WERI-Rb-1 (cell line): ENCODE measurements around the gene IDI2.

ENCODE experiments used
- DNase-seq: peaks from one replicate; pipeline ENCODE4 v3.0.0-alpha.2; 2020
- H3K27ac ChIP-seq: fragments of 250-450 bp; sonication (Bioruptor Pico); 2 replicates; pipeline ENCODE4 v1.5.1; 2020; ENCODE audit warnings: mild to moderate bottlenecking, moderate library complexity
- H3K27me3 ChIP-seq: fragments of 250-450 bp; sonication (Bioruptor Pico); 2 replicates; pipeline ENCODE4 v1.5.1; 2021; ENCODE audit warnings: mild to moderate bottlenecking, low read depth, moderate library complexity; ENCODE audit not compliant: insufficient read depth, severe bottlenecking
- H3K36me3 ChIP-seq: fragments of 250-450 bp; sonication (Bioruptor Pico); 2 replicates; pipeline ENCODE4 v1.5.1; 2020; ENCODE audit warnings: mild to moderate bottlenecking, moderate library complexity
- H3K4me3 ChIP-seq: 2 replicates; pipeline ENCODE4 v1.5.1; 2011; ENCODE audit warnings: low read depth, mild to moderate bottlenecking, control low read depth, low read length
- H3K9me3 ChIP-seq: fragments of 250-450 bp; sonication (Bioruptor Pico); 2 replicates; pipeline ENCODE4 v1.5.1; 2021; ENCODE audit warnings: mild to moderate bottlenecking, moderate library complexity; ENCODE audit not compliant: severe bottlenecking
- TF ChIP-seq, protein P1 (sequence below): IDR thresholded peaks from 2 replicates; pipeline ENCODE4 v1.5.1; 2011; ENCODE audit warnings: low read depth, mild to moderate bottlenecking, control low read depth, inconsistent platforms, low read length

The IDI2 gene

DNA sequence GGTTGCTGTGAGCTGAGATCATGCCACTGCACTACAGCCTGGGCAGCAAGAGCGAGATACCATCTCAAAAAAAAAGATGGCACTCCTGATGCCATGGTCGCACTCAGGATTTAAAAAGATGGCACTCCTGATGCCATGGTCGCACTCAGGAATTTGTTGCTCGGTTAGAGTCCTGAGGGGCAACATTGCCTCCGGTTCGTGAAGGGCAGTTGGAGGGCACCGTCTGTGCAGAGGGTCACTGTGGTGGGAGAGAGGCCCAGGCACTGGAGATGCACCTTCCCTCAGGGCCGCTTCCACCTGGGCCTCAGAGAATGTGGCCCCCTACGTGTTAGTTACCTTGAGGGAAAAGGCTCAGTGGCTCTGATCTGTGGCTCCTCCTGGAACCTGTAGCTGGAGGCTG is 19.1 kb downstream of the IDI2 start:
- Histone ChIP-seq H3K27ac (no peak overlapping the region), H3K27me3 (no peaks in the 10 kb centered on the region), H3K4me3 (no peak overlapping the region), H3K36me3 (peaks cover 17% of the 10 kb centered on the region), H3K9me3 (no peaks in the 10 kb centered on the region)
- DNase-seq, result no peak
- TF ChIP-seq, protein P1, sequence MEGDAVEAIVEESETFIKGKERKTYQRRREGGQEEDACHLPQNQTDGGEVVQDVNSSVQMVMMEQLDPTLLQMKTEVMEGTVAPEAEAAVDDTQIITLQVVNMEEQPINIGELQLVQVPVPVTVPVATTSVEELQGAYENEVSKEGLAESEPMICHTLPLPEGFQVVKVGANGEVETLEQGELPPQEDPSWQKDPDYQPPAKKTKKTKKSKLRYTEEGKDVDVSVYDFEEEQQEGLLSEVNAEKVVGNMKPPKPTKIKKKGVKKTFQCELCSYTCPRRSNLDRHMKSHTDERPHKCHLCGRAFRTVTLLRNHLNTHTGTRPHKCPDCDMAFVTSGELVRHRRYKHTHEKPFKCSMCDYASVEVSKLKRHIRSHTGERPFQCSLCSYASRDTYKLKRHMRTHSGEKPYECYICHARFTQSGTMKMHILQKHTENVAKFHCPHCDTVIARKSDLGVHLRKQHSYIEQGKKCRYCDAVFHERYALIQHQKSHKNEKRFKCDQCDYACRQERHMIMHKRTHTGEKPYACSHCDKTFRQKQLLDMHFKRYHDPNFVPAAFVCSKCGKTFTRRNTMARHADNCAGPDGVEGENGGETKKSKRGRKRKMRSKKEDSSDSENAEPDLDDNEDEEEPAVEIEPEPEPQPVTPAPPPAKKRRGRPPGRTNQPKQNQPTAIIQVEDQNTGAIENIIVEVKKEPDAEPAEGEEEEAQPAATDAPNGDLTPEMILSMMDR, result no peak

DNA sequence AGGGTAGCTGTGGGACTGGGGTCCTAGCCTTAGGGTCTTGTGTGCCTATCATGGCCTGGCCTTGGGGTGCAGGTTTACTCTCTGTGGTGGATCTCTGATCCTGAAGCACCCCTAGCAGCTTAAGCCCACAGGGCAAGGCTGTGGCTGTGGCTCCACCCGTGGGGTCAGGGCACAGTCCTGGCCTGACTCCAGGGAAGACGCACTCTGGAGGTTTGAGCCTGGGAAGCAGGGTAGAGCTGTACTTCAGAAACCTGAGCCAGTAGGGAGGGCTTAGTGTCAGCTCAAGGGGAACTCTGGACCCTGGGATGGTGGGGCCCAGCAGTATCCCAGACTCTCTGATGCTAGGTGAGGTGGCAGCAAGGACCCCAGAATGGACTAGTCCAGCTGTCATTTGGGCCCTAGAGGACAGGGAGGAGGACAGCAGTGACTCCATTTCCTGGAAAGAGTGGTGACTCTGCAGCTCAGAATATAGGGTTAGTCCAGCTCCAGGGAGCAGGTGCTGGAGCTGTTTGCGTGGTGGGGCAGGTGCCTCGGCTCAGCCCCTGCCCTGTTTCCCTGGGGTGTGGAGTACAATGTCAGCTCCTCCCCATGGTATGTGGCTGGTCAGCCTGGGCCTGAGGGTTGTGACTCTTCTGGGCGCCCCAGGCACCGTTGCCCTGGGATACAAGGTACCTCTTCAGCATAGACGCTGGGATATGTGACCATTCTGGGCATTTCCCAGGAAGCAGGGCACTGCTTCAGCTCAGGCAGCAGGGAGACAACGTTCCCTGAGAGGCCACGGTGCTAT is 21.6 kb downstream of the IDI2 start:
- Histone ChIP-seq H3K9me3 (no peaks in the 10 kb centered on the region), H3K27me3 (no peaks in the 10 kb centered on the region), H3K4me3 (no peak overlapping the region), H3K27ac (no peak overlapping the region), H3K36me3 (peaks cover 34% of the 10 kb centered on the region)
- TF ChIP-seq, protein P1, result no peak
- DNase-seq, result no peak

DNA sequence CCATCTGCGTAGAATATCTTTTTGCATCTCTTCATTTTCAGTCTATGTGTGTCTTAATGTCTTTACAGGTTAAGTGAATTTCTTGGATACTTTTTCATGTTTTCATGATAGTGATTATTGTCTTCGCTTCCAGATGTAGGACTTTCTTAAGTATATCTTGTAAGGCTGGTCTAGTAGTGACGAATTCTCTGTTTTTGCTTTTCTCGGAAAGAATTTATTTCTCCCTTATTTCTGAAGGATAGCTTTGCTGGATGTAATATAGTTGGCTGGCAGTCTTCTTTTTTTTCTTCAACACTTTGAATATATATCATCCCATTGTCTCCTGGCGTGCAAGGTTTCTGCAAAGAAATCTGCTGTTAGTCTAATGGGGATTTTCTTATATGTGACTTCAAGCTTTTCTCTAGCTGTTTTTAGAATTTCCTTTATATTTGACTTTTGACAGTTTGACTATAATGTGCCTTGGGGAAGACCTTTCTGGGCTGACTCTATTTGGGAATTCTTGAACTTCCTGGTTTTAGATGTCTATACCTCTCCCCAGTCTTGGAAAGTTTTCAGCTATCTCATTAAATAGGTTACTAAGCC is 23.1 kb downstream of the IDI2 start:
- Histone ChIP-seq H3K27me3 (no peaks in the 10 kb centered on the region), H3K27ac (no peak overlapping the region), H3K4me3 (no peak overlapping the region), H3K9me3 (no peaks in the 10 kb centered on the region), H3K36me3 (peaks cover 34% of the 10 kb centered on the region)
- no peak for DNase-seq
- TF ChIP-seq, protein P1, result no peak

DNA sequence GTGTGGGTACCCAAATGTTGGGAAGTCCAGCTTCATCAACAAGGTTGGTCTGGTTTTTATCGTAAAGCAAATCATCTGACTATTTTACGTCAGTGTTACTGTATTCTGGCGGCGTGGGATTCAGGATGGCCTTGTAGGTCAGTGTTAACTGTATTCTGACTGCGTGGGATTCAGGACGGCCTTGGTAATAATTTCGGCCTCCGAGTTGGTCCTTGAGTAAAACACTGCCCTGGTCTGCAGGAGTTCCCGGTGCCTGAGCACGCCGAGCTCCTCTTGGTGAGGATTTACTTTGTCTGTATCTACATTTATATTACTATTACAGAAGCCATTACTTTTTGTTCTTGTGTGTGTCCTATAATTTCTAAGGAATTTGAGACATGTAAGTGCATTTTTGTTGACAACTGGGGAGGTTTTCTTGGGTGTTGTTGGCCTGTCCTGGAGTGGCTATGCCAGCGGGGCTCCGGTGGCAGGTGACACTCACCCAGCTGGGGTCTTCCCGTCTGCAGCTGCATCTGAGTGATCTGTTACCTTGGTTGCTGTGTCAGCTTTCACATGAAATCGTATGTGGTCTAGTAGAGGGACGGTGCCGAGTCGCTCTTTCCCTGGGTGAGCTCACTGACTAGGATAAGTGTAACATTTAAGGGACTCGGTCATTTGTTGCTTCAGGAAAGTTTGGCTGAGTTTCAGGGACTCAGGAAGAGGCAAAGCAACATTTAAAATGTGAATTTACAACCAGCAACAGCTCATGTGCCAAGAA is 28.2 kb downstream of the IDI2 start:
- Histone ChIP-seq H3K27ac (no peak overlapping the region), H3K4me3 (no peak overlapping the region), H3K27me3 (no peaks in the 10 kb centered on the region), H3K36me3 (peaks cover 24% of the 10 kb centered on the region), H3K9me3 (no peaks in the 10 kb centered on the region)
- DNase-seq, result no peak
- TF ChIP-seq, protein P1, result no peak

DNA sequence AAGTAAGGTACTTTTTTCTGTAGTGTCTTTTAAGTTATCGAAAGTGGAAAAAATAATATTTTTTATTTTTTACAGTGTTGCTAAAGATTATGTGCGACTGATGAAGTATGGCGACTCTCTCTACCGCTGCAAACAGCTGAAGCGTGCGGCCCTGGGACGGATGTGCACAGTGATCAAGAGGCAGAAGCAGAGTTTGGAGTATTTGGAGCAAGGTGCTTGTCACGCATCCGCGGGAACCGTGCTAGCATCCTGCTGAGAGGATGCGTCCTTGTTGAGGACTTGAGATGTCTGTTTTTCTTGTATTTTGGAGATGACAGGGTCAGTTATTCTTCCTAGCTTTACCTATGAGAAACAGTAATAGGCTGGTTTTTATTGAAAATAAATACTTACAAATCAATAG is 29.6 kb downstream of the IDI2 start:
- no peak overlapping the region for H3K27ac ChIP-seq
- H3K27me3 ChIP-seq, result no peaks in the 10 kb centered on the region
- no peak for DNase-seq
- peaks cover 15% of the 10 kb centered on the region for H3K36me3 ChIP-seq
- no peaks in the 10 kb centered on the region for H3K9me3 ChIP-seq
- TF ChIP-seq, protein P1, result no peak
- H3K4me3 ChIP-seq, result no peak overlapping the region
